Activated T-cell treated with anti-CD3 and anti-CD28 coated beads, Interleukin-2, amount 50 U/mL, for 24 hours (primary cell): ENCODE measurements around the gene TMTC2.
"Not testable (repeated sequence)": the region's sequence is repeated elsewhere in the genome, so short reads cannot be mapped to it uniquely, and the experiment has no call there.

ENCODE experiments used
- DNase-seq: peaks from one replicate; pipeline ENCODE4 v3.0.0-alpha.2; 2020
- H3K27ac Mint-ChIP-seq: 2 replicates; pipeline ENCODE4 v1.8.0; 2020; ENCODE audit warnings: mild to moderate bottlenecking, mixed read lengths
- H3K27me3 Mint-ChIP-seq: 2 replicates; pipeline ENCODE4 v1.8.0; 2020; ENCODE audit warnings: mixed read lengths
- H3K36me3 Mint-ChIP-seq: 2 replicates; pipeline ENCODE4 v1.8.0; 2020; ENCODE audit warnings: low read depth, mixed read lengths
- H3K4me1 Mint-ChIP-seq: 2 replicates; pipeline ENCODE4 v1.8.0; 2020; ENCODE audit warnings: low read depth, mixed read lengths
- H3K4me3 Mint-ChIP-seq: 2 replicates; pipeline ENCODE4 v1.8.0; 2020; ENCODE audit warnings: mild to moderate bottlenecking, moderate library complexity, mixed read lengths
- H3K9me3 Mint-ChIP-seq: 2 replicates; pipeline ENCODE4 v1.8.0; 2020; ENCODE audit warnings: mixed read lengths

TMTC2 gene

GRCh38 chr12:82845076-82845475 lies 158.4 kb downstream of the TMTC2 start:
- not testable (repeated sequence) for H3K9me3 Mint-ChIP-seq, H3K4me1 Mint-ChIP-seq, H3K36me3 Mint-ChIP-seq, H3K4me3 Mint-ChIP-seq, H3K27me3 Mint-ChIP-seq, H3K27ac Mint-ChIP-seq, DNase-seq

DNA sequence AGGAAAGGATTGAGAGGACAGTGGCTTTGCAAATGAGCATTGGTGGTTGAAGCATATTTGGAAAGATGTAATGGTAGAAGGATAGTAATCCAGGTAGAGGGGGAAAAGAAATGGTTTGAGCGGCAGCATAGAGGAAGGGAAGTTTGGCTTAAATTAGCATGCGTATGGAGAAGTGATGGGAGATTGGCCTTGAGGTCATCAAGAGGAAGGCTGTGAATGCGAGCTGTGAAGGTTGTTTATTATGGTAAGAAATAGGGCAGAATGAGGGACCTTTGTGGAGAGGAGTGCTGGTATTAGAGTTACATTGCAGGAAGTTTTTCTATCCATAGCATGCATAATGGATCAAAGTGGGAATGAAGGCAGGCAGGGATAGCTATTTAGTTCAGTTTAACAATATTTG lies 162.1 kb downstream of the TMTC2 start:
- Mint-ChIP-seq H3K4me1 (no peaks in the 10 kb centered on the region), H3K36me3 (peaks cover 5% of the 10 kb centered on the region), H3K27ac (no peak overlapping the region), H3K27me3 (no peaks in the 10 kb centered on the region), H3K9me3 (no peaks in the 10 kb centered on the region), H3K4me3 (no peak overlapping the region)
- no peak for DNase-seq

DNA sequence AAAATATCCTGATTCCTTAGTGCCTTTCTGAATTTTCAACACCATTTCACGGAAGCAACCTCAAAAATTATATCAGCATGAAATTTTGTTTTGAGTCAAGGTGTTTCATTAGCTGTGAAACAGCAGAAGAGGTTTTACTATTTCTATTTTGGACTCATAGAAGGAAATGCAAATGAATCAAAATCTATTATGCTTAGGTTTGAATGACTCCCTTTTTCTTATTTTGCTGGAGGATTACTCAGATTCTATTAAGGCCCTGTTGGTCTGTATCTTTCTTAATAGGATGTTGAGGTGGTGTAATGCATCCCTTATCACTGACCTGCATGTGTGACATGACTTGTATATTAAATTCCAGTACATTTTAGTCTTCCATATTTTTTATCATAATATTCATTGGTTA lies 165.8 kb downstream of the TMTC2 start:
- H3K36me3 Mint-ChIP-seq: peaks cover 7% of the 10 kb centered on the region
- H3K27ac Mint-ChIP-seq: no peak overlapping the region
- no peak for DNase-seq
- no peaks in the 10 kb centered on the region for H3K27me3 Mint-ChIP-seq
- H3K4me3 Mint-ChIP-seq: no peak overlapping the region
- no peaks in the 10 kb centered on the region for H3K4me1 Mint-ChIP-seq
- H3K9me3 Mint-ChIP-seq: no peaks in the 10 kb centered on the region

DNA sequence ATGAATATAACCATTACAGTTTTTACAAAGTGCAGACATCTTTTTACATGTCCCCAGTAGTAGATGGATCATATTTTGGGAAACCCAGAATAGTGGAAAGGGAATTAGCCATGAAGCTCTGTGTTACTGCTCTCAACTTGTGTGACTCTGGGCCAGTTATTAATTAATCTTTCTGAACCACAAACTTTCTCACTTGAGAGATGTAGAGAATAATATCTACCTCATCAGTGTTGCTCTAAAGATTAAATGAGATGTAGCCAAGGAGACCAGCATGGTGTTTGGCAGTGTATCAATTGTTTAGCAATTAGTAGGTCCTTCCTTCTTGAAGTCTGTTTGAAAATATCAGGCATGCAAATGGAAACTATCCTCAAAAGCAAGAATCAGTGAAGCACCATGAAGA lies 169.2 kb downstream of the TMTC2 start:
- no peaks in the 10 kb centered on the region for H3K4me1 Mint-ChIP-seq
- no peaks in the 10 kb centered on the region for H3K27me3 Mint-ChIP-seq
- H3K27ac Mint-ChIP-seq: no peak overlapping the region
- no peaks in the 10 kb centered on the region for H3K9me3 Mint-ChIP-seq
- DNase-seq: no peak
- H3K4me3 Mint-ChIP-seq: no peak overlapping the region
- H3K36me3 Mint-ChIP-seq: peaks cover 12% of the 10 kb centered on the region

- no peak overlapping the region for H3K4me3 Mint-ChIP-seq
- no peaks in the 10 kb centered on the region for H3K4me1 Mint-ChIP-seq
- H3K27ac Mint-ChIP-seq: no peak overlapping the region
- H3K27me3 Mint-ChIP-seq: no peaks in the 10 kb centered on the region
- peaks cover 12% of the 10 kb centered on the region for H3K36me3 Mint-ChIP-seq
- H3K9me3 Mint-ChIP-seq: no peaks in the 10 kb centered on the region
- no peak for DNase-seq
Measured at GRCh38 chr12:82857276-82857675, 170.6 kb downstream of the TMTC2 start.

GRCh38 chr12:82857911-82858533 lies 171.3 kb downstream of the TMTC2 start:
- no peaks in the 10 kb centered on the region for H3K27me3 Mint-ChIP-seq
- H3K9me3 Mint-ChIP-seq: no peaks in the 10 kb centered on the region
- no peaks in the 10 kb centered on the region for H3K4me1 Mint-ChIP-seq
- peaks cover 12% of the 10 kb centered on the region for H3K36me3 Mint-ChIP-seq
- H3K4me3 Mint-ChIP-seq: no peak overlapping the region
- no peak for DNase-seq
- H3K27ac Mint-ChIP-seq: no peak overlapping the region

DNA sequence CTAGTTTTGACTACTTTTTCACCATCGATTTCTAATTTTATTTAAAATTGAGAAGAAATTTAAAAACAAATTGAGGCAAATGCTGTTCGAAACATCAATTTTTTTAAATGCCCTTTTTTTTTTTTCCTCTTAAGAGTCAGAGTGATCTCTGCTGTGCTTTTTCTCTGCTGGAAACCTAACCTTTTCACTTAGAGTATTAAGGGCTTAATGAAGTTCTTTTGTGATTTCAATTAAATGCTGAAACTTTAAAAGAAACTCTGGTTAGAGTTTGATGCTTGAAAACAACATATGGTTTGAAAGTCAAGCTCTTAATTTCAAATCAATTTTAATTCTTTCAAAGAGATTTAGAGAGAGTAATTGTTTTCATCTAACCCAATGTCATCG lies 171.8 kb downstream of the TMTC2 start:
- Mint-ChIP-seq H3K27me3 (no peaks in the 10 kb centered on the region), H3K4me1 (no peaks in the 10 kb centered on the region), H3K4me3 (no peak overlapping the region), H3K9me3 (no peaks in the 10 kb centered on the region), H3K36me3 (peaks cover 12% of the 10 kb centered on the region), H3K27ac (no peak overlapping the region)
- no peak for DNase-seq

DNA sequence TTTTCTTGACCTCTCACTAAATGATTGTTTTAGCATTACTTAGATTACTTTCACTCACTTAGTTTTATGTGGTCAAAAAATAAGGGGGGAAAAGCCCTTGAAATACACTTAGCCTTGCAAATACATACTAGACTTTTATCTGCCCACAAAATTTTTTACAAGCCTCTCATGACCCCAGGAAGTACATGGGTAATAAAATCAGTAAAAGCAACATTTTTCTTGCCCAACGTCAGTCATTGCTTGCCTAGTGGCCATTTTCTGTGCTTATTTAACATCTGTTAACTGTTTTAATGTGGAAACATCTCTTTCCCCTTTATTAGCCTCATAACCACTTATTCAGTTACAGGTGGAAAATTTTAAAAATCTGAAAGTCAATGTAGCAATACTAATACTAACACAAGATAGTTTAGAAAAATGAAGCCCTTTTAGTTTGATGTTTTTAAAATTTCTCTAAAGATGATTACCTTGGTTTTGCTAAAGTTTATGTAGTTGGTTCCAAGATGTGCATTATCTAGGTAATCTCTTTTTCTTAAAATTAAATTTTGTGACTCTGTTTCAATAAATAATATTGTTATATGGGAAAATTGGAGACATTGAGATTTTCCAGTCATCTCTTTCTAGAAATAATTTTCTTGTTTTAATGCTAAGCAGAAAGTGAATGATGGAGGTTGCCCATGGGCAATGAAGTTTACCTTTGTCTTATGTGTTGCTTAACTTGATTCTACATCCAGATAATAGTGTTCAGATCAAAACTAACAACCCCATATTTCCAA lies 175.5 kb downstream of the TMTC2 start:
- no peak for DNase-seq
- Mint-ChIP-seq H3K27ac (no peak overlapping the region), H3K36me3 (peaks cover 8% of the 10 kb centered on the region), H3K4me3 (no peak overlapping the region), H3K27me3 (no peaks in the 10 kb centered on the region), H3K9me3 (no peaks in the 10 kb centered on the region), H3K4me1 (no peaks in the 10 kb centered on the region)

DNA sequence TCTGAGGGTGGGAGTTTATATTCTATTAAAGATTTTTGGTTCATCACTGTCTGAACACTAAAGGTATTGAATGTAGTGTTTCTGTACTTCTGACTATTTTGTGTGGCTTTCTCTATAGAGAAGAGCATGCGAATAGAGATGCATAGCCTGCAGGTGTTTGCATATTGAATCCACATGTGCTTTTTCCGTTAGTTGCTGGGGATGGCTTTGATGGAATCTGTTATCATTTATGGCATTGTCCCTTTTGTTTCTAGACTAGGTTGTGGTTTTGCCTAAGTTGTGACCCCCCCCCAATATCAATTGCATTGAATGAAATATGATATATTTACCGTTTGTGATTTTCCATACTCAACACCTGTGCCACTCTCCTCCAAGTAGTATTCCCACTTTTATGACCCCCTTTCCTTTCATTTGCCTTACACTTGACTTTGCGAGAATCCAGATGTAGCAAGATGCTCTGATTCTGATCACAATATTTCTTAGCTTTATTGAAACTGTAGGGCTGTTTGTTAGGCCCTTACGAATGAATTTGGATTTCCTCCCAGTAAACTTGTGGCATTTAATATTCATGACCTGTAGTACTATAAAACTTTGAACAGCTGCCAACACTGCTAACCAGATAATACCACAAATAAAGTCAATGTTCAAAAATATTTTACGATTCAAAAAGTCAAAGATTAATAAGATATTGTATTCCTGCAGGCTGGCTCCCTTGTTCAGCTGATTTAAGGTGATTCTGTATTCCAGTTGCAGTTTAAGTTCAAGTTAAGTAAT lies 176.4 kb downstream of the TMTC2 start:
- Mint-ChIP-seq H3K27ac (no peak overlapping the region), H3K4me3 (no peak overlapping the region), H3K4me1 (no peaks in the 10 kb centered on the region), H3K36me3 (peaks cover 1% of the 10 kb centered on the region), H3K27me3 (no peaks in the 10 kb centered on the region), H3K9me3 (no peaks in the 10 kb centered on the region)
- DNase-seq: no peak

- Mint-ChIP-seq H3K9me3 (no peaks in the 10 kb centered on the region), H3K27ac (no peak overlapping the region), H3K4me1 (peaks cover 3% of the 10 kb centered on the region), H3K36me3 (no peaks in the 10 kb centered on the region), H3K4me3 (no peak overlapping the region), H3K27me3 (no peaks in the 10 kb centered on the region)
- DNase-seq: no peak
Measured at GRCh38 chr12:82866227-82866775, 179.6 kb downstream of the TMTC2 start.

DNA sequence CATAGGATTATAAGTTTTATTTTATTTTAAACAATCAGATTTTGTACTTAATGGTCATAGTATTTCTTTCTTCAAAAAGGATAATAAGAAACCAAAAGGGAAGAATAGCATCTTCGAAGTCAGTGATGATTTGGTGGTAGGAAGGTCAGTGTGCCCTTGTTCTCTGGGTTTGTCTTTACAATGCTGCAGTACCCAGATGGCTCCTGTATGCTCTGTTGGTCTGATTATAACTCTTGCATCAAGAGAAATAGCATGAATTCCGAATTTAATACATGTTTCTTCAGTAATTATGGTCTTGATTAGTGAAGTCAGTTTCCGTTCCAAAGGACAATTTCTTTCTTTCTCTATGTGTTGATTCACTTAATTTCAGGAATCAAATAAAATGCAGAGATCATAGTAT lies 180.2 kb downstream of the TMTC2 start:
- Mint-ChIP-seq H3K4me3 (no peak overlapping the region), H3K36me3 (no peaks in the 10 kb centered on the region), H3K4me1 (peaks cover 3% of the 10 kb centered on the region), H3K27ac (no peak overlapping the region), H3K27me3 (no peaks in the 10 kb centered on the region), H3K9me3 (no peaks in the 10 kb centered on the region)
- no peak for DNase-seq

DNA sequence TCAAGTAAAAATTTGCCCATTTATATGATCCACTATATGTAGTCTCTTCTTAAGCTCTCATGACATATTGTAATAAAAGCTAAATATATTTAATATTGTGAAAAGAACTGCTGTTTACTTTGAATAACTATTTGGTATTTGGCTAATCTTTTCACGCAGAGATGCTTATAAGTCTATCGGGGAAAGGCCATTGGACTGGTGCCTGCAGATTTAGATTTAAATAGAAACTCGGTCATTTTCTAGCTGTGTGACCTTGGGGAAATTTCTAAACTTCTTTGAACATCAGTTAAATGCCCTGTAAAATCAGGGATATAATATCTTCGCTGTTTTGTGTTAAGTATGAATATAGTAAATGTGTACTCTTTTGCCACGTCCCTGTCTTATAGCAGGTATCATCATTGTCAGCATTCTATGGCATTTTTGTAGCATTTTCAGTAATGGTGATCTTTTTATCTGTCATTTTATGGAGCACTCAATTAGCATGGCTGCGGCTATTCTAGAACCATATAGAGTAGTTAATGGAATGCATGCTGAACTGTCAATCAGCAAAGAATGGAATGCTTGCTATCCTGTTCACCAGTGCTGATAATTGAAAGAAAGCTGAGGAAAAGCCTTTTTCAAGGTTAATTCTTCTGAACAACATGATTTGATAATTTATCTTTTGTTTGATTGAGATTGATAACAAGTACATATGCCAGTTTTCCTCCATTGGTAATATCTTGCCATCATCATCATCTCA lies 181.2 kb downstream of the TMTC2 start:
- H3K4me1 Mint-ChIP-seq: peaks cover 3% of the 10 kb centered on the region
- no peak overlapping the region for H3K27ac Mint-ChIP-seq
- H3K36me3 Mint-ChIP-seq: no peaks in the 10 kb centered on the region
- H3K9me3 Mint-ChIP-seq: no peaks in the 10 kb centered on the region
- no peak overlapping the region for H3K4me3 Mint-ChIP-seq
- H3K27me3 Mint-ChIP-seq: no peaks in the 10 kb centered on the region
- no peak for DNase-seq

GRCh38 chr12:82870771-82871377 lies 184.2 kb downstream of the TMTC2 start:
- H3K4me1 Mint-ChIP-seq: peaks cover 3% of the 10 kb centered on the region
- H3K27me3 Mint-ChIP-seq: no peaks in the 10 kb centered on the region
- H3K4me3 Mint-ChIP-seq: no peak overlapping the region
- H3K9me3 Mint-ChIP-seq: no peaks in the 10 kb centered on the region
- DNase-seq: no peak
- H3K27ac Mint-ChIP-seq: no peak overlapping the region
- H3K36me3 Mint-ChIP-seq: no peaks in the 10 kb centered on the region

DNA sequence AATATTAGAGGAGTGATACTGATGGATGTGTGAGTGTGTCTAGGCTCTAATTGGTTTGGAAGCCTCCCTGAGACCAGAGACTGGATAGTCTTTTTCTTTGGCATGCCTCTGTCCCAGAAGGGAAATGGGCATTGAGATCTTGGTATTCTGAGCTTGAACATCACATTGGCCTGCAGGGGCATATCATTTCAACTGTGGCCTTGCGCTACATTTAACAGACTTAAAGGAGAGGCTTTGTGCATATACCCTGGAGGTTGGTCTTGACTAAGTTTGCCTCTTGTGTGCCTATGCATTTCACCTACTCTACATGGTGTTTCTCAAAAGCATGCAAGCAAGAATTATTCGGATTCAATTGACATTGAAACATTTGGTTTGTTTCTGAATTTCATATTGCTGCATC lies 185.4 kb downstream of the TMTC2 start:
- Mint-ChIP-seq H3K27ac (no peak overlapping the region), H3K4me1 (peaks cover 3% of the 10 kb centered on the region), H3K9me3 (no peaks in the 10 kb centered on the region), H3K4me3 (no peak overlapping the region), H3K27me3 (no peaks in the 10 kb centered on the region), H3K36me3 (no peaks in the 10 kb centered on the region)
- DNase-seq: no peak
